GM12891 (cell line): ENCODE measurements around the gene CNTNAP3B.
"Not testable (repeated sequence)": the region's sequence is repeated elsewhere in the genome, so short reads cannot be mapped to it uniquely, and the experiment has no call there.

ENCODE experiments used
- POLR2A ChIP-seq: IDR thresholded peaks from 2 replicates; pipeline ENCODE4 v1.6.1; 2011; ENCODE audit warnings: low read depth, low read length, control low read depth
- POLR2AphosphoS5 ChIP-seq: IDR thresholded peaks from 2 replicates; pipeline ENCODE4 v1.6.1; 2011; ENCODE audit warnings: low read depth, low read length, control low read depth
- POU2F2 ChIP-seq: IDR thresholded peaks from 2 replicates; pipeline ENCODE4 v1.6.1; 2011; ENCODE audit warnings: low read depth, mild to moderate bottlenecking, control low read depth, low read length, moderate library complexity
- SPI1 ChIP-seq: IDR thresholded peaks from 2 replicates; pipeline ENCODE4 v1.6.1; 2011; ENCODE audit warnings: low read depth, low read length, control low read depth
- TAF1 ChIP-seq: IDR thresholded peaks from 2 replicates; pipeline ENCODE4 v1.6.1; 2011; ENCODE audit warnings: low read depth, low read length, control low read depth

DNA sequence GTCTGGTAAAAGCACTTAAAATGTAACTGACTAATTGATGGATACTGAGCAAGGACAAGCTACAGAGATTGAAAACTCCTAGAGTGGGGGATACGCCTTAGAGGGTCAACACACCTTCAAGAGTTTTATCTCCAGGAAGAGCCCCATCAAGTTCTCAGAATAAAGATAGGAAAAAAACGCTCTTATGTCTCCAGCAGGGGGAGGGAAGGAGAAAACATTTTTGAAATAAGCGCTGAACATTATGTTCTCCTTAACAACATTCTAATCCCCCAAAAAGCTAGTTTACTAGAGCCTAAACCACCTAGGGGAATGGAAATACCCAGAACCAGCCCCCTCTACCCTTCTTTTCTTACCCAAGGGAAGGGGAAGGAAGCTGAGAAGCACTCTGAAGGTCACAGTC lies 187.5 kb downstream of the CNTNAP3B start:
- TF ChIP-seq POLR2A, POLR2AphosphoS5, SPI1, TAF1, POU2F2: not testable (repeated sequence)
